ENCODE measurements around the gene TASP1. TPM values are rescaled to one million over a fixed set of nuclear protein-coding genes. Genes with fewer than 3 reads are reported as not detected.
"Not testable (repeated sequence)": the region's sequence is repeated elsewhere in the genome, so short reads cannot be mapped to it uniquely, and the experiment has no call there.

The TASP1 gene
- 12.1 TPM for polyA plus RNA-seq (2012; ENCODE audit: insufficient read depth, insufficient read length)

- DNase-seq (ENCODE audit: low read depth, low spot score) = peak; percentile 94
These were observed at the start of gene TASP1 for GRCh38 chr20:13638496-13639149. Gene TASP1, minus strand, starts transcription at chr20:13638932. Its CDS starts 8,854 bp downstream, at chr20:13630078.

DNA sequence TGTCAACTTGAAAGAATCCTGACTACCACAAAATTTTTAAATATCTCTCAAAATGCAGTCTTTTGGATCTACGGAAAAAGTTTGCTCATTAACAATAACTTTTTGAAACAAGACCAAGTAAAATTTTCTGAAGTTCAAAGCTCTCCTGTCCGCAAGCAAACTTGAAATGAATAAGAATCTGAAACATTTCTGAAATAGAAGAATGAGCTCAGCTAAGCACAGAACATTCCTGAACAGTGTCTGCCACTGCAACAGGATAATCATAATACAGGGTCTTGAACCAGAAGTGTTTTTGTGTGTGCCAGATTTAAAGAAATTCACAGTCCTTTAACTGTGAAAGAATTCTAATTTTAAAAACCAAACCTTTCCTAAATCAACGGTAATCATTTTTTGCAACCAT, 49.1 kb upstream of the TASP1 start:
- DNase-seq (ENCODE audit: low read depth, low spot score) = no peak
- H3K4me3 ChIP-seq (ENCODE audit: low read length) = no peak overlapping the region

More at GRCh38 chr20:13638496-13639149, at the start of gene TASP1:
- peak within 1 kb of the TSS; percentile 92 for H3K4me3 ChIP-seq (ENCODE audit: low read length)

- no peak overlapping the region for H3K4me3 ChIP-seq (ENCODE audit: low read length)
- DNase-seq (ENCODE audit: low read depth, low spot score) = no peak
These were observed 46.9 kb upstream of the TASP1 start for GRCh38 chr20:13685623-13686022.

- H3K4me3 ChIP-seq (ENCODE audit: low read length) = peak overlapping the region; percentile 36
- peak; percentile 98 for DNase-seq (ENCODE audit: low read depth, low spot score)
These were observed 46.0 kb upstream of the TASP1 start for GRCh38 chr20:13684566-13685222.

DNA sequence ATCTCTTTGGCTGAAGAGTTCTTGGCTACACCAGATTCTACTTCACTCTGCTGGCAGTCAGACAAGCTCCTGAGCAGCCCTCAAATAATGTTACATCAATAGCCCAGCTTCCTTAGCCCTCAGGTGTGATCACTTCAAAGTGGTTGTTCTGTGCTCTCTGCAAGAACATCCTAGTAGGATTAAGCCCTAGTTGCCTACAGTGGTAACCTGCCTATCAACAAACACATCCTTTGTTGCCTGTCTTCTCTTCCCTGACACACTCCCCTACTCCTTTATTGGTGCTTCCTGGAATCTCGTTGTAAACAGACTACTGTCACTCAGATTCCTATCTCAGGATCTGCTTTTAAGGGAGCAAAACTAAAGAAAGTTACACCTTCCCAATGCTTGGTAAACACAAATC, 45.1 kb upstream of the TASP1 start:
- peak; percentile 82 for DNase-seq (ENCODE audit: low read depth, low spot score)

DNA sequence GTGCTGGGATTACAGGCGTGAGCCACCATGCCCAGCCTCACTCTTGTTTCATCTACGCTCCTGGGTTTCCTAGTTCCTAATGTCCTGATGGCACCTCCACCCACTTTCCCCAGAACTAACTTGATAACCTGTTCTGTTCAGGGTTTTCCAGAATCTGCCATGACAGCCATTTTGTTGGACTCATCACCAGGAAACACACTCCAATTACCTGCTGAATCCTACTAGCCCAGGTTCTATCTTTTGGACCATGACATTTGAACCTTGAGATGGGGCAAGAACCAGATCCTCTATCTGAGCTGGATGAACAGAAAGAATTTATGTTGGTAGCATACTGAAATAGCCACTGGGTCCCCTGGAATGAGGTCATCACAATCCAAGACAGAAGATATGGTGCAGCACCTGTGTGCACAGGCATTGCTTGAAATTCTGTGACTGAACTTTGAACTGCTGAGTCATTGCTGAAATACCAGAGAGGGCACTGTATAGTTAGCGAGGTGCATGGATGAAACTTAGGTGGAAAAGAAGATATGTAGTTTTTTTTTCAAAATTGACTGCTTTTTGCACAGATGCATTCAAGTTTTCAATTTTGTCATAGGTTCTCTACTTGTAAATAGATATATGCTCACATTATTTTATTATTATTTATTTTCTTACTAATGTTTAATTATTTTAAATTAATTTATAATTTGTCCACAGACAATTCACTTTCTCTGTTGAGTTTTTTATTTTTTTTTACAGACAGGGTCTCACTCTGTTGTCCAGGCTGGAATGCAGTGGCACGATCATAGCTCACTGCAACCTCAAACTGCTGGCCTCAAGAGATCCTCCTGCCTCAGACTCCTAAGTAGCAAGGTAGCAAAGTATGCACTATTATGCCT, 42.8 kb upstream of the TASP1 start:
- DNase-seq (ENCODE audit: low read depth, low spot score) = no peak
- no peak overlapping the region for H3K4me3 ChIP-seq (ENCODE audit: low read length)

More for the DNA sequence above, 45.1 kb upstream of the TASP1 start:
- peak overlapping the region; percentile 36 for H3K4me3 ChIP-seq (ENCODE audit: low read length)

DNA sequence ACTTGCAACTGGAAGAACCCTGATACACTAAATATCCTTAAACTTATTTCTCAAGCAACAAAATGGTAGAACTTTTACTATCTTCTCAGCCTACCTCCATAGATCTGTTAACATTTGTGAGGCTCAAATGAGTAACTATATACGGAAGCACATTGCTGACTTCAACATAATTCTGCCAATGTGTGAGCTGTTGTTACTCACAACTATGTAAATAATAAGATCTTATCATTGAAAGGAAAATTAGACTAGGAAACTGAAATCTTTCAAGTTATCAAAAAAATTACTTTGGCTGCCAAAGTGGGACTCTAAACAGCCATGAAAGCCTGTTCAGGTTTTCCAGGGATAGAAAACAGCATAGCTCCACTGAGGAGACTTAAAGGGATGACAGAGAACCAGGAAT, 40.2 kb upstream of the TASP1 start:
- no peak for DNase-seq (ENCODE audit: low read depth, low spot score)
- no peak overlapping the region for H3K4me3 ChIP-seq (ENCODE audit: low read length)

GRCh38 chr20:13677241-13677640, 38.5 kb upstream of the TASP1 start:
- H3K4me3 ChIP-seq (ENCODE audit: low read length) = no peak overlapping the region
- DNase-seq (ENCODE audit: low read depth, low spot score) = no peak

GRCh38 chr20:13676682-13677081, 38.0 kb upstream of the TASP1 start:
- no peak for DNase-seq (ENCODE audit: low read depth, low spot score)
- no peak overlapping the region for H3K4me3 ChIP-seq (ENCODE audit: low read length)

DNA sequence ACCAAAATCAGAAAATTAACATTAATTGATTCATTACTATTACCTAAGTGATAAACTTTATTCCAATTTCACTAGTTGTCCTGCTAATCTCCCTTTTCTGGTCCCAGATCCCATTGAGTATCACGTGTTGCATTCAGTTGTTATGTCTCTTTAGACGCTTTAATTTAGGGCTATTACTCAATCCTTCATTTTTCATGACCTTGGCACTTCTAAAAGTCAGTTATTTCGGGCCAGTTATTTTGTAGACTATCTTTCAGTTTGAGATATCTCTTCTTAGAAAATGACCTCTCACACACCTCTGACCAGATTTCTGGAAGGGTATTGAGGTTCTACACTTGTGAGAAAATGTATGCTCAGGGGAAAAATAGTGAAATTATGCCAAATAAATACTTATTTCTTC, 34.0 kb upstream of the TASP1 start:
- DNase-seq (ENCODE audit: low read depth, low spot score) = no peak
- no peak overlapping the region for H3K4me3 ChIP-seq (ENCODE audit: low read length)

DNA sequence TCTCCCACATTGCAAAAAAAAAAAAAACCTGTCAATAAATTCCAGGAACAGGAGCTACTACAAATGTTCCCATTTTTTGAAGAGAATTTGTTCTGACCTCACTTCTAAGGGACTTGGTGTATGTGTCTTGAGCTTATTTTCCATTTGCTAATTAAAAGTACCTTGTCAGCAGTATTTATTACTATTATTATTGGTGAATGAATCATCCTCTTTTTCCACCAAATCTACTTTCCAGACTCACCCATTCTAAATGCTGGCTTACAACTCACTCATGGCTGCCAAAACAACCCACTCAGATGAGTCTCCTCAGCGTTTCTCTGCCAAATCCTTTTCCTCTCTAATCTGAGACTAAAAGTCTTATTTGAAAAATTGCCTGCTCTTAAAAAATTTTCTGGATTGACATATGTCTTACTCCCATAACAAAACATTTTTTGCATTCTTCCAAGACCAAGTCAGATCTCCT, 33.2 kb upstream of the TASP1 start:
- no peak overlapping the region for H3K4me3 ChIP-seq (ENCODE audit: low read length)
- DNase-seq (ENCODE audit: low read depth, low spot score) = no peak

- DNase-seq (ENCODE audit: low read depth, low spot score) = no peak
- H3K4me3 ChIP-seq (ENCODE audit: low read length) = no peak overlapping the region
These were observed 32.8 kb upstream of the TASP1 start for GRCh38 chr20:13671512-13671911.

DNA sequence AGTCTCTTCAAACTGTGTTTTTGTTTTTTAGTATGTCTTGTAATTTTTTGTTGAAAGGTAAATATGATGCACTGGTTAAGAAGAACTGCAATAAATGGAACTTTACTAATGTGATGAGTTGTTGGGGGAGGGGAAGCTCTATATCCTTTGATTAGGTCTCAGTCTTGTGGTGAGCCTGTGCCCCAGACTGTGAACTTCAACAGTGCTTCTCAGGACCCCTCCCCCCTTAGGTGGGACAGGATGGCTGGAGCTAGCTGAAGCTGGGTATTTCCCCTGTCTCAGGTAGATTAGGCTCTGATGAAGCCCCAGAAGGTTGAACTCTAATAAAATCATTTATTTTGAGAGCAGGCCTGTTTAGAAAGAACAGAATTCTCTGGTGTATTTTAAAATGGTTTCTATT, 31.4 kb upstream of the TASP1 start:
- DNase-seq (ENCODE audit: low read depth, low spot score) = peak; percentile 86
- H3K4me3 ChIP-seq (ENCODE audit: low read length) = no peak overlapping the region

DNA sequence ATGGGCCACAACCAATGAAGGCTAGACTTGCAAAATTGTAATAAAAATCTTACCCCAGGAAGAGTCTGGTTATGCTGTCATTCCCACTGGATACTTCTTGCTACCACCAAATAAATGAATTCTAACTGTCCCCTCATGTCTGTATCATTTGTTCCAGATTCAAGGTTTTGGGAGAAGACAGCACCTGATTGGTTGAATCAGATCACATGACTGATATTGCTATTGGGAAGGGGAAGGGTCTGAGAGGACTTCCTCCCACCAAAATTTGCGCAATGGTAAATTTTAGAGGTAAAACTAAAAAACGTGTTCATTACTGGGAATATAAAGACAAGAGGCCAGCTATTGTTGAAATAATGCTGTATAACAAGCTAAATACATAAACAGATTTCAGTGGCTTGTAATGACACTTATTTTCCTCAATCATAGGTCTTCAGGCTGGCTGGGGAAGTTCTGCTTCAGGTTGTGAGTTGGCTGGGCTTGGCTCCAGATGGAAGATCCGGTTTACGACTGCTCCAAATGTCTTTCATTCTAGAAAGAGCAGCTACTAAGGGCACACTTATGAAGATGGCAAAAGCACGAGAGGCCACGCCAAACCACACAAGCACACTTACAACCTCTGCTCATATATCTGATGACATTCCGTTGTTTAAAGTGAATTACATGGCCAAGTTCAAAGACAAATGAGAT, 27.1 kb upstream of the TASP1 start:
- H3K4me3 ChIP-seq (ENCODE audit: low read length) = no peak overlapping the region
- DNase-seq (ENCODE audit: low read depth, low spot score) = no peak

DNA sequence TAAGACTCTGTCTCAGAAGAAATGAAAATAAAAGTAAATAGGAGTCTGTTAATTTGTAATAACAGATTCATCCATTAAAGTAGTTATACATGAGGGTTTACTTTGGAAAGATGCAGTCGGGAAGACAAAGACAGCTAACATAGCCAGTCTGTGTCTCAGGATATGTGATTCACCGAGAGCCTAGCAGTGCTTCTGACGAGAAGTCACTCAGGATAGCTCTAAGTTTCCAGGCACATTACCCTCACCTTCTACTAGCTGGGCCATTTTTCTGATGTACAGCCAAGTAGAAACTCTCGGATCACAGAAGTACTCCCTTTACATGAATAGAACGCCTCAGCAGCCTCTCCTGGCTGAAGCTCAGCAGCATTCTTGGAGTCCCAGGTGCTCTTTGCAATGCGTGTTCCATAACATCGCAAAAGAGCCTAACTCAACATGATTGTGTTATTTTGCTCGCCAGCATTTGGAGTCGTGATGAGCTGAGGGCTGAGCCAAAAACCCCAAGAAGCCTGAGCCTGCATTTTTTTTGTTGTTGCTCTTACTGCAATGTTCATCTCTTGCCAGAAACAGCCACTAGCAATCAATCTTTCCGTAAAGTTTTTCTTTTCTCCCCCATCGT, 22.4 kb upstream of the TASP1 start:
- no peak for DNase-seq (ENCODE audit: low read depth, low spot score)
- no peak overlapping the region for H3K4me3 ChIP-seq (ENCODE audit: low read length)

- no peak for DNase-seq (ENCODE audit: low read depth, low spot score)
- no peak overlapping the region for H3K4me3 ChIP-seq (ENCODE audit: low read length)
These were observed 20.6 kb upstream of the TASP1 start for GRCh38 chr20:13659288-13659687.

GRCh38 chr20:13658060-13658459, 19.3 kb upstream of the TASP1 start:
- DNase-seq (ENCODE audit: low read depth, low spot score); H3K4me3 ChIP-seq (ENCODE audit: low read length): not testable (repeated sequence)

- DNase-seq (ENCODE audit: low read depth, low spot score) = no peak
- H3K4me3 ChIP-seq (ENCODE audit: low read length) = no peak overlapping the region
These were observed 18.1 kb upstream of the TASP1 start for GRCh38 chr20:13656721-13657368.
